Heart left ventricle (tissue), 13 donors: ENCODE data around the gene C22orf39.

Source experiments
- POLR2A ChIP-seq, 2 donors: fragments of 450-650 bp; IDR thresholded peaks; one replicate each; pipeline ENCODE4 v1.6.1; 2017; ENCODE audit warnings: antibody characterized with exemption in 2 of 2, mild to moderate bottlenecking in 2 of 2, moderate library complexity in 2 of 2
- TF ChIP-seq, protein P1 (sequence below), 12 donors: fragments of 200-600 bp; sonication (generic) in 4 of 12; IDR thresholded peaks; one replicate each; pipeline versions ENCODE4 v1.5.0 to v1.8.0; 2018 to 2022; ENCODE audit warnings: antibody characterized with exemption in 12 of 12, mild to moderate bottlenecking in 5 of 12
- donor health status: ischemic (EF 13 %, LVEDD 7.1; RV severe dilation, severe dysfunction).
- donor health status: DM: no; HTN: yes; CAD: no.
- donor health status: DM: no; HTN: no; CAD: no.
- donor health status: ischemic (EF 25% LVEDD 6.9; RV normal size, moderate dysfunction).
- donor health status: ischemic (EF 25% LVEDD 5.7; RV mildly dilated, moderate dysfunction).
- donor health status: ischemic (EF 35%, LVEDD 5.7; RV mildly dilated, moderate dysfunction).
- donor health status: nonischemic (EF 11% LVEDD 7.7; RV severe dilation, severe dysfunction).
- donor health status: DM: yes; HTN: yes; CAD: no.
- donor health status: PGD.
- donor health status: ischemic (EF 29% LVEDD 5.4; RV normal size, mild dysfunction).
- donor health status: nonischemic (EF 23%, LVEDD 6.1; RV moderate dilation, normal function).

DNA sequence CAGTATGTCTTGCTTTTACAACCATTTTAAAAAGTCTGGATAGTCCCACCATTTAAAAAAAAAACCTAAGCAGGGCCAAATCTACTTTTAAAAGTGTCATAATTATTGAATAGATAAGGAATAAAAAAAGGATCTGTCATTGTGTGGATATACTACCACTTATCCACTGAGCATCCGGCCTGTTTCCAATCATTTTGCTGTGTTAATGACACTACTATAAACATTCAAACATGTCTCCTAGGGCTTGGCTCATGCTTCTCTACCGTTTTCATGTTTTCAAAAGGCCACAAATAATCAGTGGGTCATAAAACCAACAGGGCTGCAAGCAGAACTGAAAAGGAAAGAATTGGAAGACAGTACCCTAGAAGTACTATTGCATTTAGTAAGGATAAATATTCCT lies 12.5 kb upstream of the C22orf39 start:
- TF ChIP-seq, protein P1, sequence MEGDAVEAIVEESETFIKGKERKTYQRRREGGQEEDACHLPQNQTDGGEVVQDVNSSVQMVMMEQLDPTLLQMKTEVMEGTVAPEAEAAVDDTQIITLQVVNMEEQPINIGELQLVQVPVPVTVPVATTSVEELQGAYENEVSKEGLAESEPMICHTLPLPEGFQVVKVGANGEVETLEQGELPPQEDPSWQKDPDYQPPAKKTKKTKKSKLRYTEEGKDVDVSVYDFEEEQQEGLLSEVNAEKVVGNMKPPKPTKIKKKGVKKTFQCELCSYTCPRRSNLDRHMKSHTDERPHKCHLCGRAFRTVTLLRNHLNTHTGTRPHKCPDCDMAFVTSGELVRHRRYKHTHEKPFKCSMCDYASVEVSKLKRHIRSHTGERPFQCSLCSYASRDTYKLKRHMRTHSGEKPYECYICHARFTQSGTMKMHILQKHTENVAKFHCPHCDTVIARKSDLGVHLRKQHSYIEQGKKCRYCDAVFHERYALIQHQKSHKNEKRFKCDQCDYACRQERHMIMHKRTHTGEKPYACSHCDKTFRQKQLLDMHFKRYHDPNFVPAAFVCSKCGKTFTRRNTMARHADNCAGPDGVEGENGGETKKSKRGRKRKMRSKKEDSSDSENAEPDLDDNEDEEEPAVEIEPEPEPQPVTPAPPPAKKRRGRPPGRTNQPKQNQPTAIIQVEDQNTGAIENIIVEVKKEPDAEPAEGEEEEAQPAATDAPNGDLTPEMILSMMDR (IDR thresholded peaks at IDR 0.05), result no peak
- TF ChIP-seq POLR2A (IDR thresholded peaks at IDR 0.05), result no peak
